HG02678 (cell line): ENCODE results near the gene EGR4.

ENCODE experiments used
- ATAC-seq: cut with Tn5 transposase; IDR thresholded peaks from one replicate; pipeline ENCODE4 v1.9.1; 2021; ENCODE audit warnings: mild to moderate bottlenecking, moderate library complexity; ENCODE audit not compliant: unreplicated experiment

Gene EGR4

DNA sequence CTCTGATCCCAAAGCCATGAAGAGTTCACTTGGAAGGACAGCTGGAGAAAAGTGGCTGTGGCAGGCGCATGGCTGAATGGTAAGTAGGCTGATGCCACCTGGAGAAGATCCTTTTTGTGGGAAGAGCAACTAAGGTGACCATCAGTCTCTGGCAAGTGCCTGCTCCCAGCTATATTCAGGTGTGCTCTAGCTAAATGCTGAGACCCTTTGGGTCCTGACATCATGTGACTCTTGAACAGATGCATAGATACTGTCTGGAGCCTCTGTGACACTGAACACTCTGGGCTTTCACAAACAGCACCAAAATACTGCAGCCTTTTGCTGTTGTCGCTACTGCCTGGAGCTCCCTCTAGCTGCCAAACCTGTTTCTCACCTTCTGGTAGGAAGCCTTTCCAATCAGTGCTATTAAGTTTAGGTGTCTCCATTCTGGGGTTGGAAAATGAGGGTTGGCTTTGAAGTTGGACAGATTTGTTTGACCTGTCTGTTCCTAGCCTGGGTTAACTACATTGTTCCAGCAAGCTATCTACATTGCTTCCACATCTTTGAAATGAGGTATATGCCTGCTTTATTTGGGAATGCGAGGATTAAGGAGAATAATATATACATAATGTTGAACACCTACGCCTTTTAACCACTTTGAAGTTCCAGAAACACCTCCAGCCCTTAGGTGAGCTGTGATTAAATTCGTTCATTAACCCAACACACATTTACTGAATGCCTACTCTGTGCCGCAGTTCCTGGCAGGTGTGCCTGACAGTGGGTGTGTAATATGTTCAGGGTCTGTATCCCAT lies 3.1 kb downstream of the EGR4 start:
- no peak for ATAC-seq

DNA sequence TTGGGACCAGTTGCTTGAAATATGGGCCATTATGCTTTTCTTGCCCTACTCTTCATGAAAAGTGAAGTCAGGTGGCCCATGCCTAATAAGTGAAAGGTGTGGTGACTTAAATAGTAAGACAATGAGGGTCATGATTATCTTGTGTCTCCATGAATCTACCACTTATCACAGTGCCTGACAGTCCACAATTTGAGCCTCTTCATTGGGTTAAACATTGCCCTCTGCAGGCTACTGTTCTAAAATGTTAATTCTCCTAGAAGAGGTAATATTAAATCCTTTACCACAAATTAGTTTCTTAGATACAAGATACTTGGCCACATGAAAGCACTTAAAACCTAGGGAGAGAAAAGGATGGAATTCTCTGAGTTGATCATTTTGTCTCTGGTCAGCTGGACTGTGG lies 4.0 kb downstream of the EGR4 start:
- no peak for ATAC-seq

DNA sequence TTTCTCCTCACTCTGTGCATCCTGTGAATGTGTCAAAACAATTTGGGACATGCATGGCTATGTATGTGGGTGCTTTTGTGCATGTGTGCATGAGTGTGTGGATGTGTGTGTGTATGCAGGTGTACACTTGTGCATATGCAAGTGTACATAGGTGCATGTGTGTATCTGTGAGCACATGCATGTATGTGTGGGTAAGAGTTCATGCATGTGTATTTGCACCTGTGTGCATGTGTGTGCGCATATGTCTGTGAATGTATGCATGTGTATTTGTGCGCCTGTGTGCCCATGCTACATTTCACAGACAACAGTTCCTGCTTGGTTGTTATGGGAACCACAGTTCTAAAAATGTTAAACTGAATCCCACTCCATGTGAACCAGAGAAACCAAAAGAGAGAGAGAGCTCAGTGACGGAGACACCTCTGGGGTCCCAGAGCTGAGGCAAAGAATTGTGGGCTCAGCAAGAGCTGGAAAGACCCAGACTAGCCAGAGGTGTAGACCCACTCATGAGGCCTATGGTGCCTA lies 7.2 kb downstream of the EGR4 start:
- ATAC-seq, result no peak

DNA sequence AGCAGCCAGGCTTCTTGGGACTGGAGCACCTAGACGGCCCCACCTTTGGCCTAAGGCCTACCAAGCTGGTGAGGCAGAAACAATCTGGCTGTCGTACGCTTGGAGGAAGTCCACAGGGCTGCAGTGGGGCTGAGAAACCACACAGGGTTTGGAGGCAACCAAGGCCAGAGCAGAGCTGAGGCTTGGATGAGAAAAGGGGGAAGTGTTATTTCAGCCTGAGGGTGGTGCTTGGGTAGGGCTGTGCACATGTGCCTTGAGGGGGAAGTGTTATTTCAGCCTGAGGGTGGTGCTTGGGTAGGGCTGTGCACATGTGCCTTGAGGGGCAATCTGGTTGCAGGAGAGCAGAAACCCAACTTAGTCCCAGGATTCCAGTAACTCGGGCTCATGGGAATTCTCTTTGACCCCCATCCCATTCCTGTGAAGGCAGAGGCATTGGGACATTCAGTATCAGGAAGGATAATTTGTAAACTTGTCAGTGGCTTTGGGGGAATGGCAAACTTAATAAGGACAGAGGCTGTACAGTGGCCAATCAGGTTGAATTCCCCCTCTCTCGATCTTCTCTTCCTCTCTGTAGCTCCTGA lies 8.1 kb downstream of the EGR4 start:
- peak; percentile 36 for ATAC-seq

DNA sequence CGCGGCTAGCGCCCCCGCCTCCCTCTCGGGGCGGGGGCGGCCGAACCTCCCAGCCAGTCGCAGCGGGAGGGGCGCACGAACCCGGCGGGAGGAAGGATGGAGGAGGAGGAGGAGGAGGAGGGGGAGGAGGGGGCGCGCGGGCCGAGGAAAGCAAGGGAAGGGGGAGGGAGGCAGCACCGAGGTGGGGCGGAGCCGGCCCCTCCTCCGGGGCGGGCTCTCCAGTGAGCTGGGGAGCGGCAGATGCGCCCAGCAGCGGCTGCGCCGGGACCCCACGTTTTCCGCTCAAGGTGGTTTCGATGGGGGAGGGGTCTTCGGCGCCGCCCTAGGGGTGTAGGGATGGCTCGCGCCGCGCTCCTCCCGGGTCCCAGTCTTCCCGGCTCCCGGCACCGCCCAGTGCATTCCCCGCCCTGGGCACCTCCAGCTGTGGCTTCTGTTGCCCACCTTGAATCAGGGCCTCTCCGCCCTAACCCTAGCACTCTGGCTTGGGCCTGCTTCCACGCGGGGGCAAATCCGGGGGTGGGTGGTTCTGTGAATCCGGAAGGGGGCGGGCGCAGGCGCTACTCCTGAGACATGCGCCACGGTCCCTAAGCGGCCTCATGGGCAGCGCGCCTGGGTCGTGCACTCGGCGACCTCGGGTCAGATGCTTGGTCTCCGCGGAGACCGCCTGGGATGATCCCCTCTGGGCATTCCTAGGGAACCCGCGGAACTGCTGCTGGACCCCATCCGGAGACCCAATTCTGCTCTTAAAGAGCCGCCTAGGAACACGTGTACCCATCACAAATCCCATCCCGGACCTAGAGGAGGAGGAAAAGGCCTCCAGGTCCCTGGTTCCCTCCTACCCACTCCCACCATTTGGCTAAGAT lies 8.8 kb downstream of the EGR4 start, which contains the start of gene FBXO41:
TSS of gene FBXO41 (minus strand) at position 183 of the 863 bp plus-strand sequence. CDS start 14,848 bp downstream, outside the sequence.
- peak; percentile 75 for ATAC-seq

DNA sequence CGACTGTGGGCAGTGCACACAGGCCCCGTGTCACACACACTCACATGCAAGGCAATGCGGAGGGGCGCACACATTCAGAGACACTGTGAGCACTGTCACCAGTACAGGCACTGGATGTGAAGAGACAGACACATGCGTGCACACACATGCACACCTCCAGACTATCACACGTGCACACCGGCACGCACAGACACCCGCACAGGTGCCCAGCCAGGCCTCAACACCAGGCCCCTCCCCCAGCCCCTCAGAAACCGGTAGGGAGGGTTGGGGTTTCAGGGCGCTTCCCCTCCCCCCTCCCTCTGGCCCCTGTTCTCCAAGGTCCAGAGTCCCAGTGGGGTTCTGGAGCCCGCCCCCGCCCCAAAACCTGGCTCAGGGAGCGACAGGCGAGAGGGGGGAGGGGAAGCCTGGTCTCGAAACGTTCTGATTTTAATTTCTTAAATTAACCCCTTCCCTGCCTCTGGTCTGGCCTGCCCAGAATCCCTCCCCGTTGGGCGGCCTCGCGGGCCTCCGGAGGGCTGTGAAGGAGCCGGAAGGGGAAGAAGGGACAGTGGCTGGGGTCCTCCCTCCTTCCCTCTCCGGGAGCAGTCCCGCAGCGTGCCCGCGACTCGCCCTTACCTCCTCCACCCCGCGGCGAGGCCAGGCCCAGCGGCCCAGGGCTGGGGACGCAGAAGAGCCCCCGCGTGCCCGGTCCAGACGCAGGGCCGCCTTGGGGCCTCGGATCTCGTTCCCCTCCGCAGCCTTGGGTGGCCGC lies 9.6 kb downstream of the EGR4 start:
- ATAC-seq, result peak; percentile 25

DNA sequence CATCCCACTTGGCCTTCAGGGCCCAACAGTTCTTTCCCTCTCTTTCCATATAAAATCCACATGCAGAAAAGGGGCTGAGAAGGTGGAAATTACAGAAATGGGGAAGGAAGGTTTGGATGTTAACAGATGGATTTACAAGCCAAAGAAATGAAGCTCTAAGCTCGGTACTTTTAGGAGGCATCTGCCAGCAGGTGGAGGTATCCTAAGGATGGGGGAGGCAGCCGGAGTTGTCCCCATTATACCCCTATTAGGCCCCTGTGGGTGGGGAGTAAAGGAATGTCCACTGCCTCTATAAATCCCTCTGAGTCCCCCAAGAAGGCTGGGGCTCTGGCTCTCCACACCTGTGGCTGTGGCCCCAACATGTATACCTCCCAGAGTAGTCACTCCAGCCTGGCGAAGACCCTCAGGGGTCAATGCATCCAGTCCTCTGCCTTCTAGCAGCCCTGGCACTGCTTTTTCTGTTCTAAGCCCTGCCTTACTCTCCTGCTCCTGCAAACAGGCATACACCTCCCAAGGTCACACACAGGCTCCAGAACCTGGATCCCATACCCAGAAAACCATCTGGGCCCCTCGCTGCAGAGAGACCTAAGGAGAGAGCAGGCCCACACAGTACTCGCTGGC lies 10.3 kb downstream of the EGR4 start:
- no peak for ATAC-seq

DNA sequence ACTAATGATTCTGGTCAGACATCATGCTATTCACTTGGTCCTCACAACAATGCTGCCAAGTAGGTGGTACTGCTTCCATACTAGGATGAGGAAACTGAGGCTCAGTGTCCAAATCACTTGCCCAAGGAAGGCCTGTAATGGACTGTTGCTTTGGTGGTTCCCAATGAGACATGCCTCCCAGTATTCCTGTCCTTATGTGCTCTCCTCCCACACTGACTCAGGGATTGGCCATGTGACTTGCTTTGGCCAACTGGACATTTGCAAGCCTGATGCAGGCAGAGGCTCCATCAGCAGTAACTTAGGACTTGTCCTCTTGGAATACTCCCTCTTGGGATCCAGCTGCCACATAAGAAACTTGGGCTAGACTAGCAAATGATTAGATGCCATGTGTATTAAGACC lies 12.1 kb downstream of the EGR4 start:
- no peak for ATAC-seq

DNA sequence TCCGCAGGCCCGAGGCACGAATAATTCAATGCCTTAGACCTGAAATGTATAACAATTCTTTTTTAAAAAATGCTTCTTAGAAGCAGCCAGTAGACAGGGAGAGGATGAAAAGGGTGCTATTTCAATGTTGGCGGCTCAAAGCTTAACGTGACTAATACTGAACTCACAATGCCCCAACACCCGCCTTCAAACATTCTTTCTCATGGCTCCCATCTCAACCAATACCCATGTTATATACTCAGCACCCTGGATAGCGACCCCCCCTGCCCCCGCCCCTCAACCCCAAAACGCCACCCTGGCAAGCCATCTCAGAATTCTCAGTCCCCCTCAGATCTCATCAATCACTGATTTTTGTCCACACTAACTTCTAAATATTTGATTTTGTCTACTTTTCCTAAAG lies 13.5 kb downstream of the EGR4 start:
- ATAC-seq, result no peak

DNA sequence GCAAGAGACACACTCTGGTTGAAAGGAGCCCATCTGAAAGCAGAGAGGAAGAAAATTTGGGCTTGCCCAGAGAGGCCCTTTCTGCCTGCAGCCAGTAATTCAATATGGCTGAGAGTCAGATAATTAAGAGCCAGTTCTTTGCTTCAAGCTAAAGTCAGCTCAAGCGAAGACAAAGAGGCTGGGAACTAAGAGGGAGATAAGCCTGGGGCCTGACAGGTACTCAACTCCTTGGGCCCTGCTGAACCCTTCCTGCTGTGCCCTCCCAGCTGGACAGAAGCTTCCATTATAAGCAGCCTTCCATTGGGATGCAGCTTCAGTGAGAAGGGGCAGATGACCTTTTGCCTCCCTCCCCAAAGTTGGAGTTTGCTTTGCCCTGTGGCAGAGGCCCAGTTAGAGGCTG lies 21.1 kb downstream of the EGR4 start:
- no peak for ATAC-seq

DNA sequence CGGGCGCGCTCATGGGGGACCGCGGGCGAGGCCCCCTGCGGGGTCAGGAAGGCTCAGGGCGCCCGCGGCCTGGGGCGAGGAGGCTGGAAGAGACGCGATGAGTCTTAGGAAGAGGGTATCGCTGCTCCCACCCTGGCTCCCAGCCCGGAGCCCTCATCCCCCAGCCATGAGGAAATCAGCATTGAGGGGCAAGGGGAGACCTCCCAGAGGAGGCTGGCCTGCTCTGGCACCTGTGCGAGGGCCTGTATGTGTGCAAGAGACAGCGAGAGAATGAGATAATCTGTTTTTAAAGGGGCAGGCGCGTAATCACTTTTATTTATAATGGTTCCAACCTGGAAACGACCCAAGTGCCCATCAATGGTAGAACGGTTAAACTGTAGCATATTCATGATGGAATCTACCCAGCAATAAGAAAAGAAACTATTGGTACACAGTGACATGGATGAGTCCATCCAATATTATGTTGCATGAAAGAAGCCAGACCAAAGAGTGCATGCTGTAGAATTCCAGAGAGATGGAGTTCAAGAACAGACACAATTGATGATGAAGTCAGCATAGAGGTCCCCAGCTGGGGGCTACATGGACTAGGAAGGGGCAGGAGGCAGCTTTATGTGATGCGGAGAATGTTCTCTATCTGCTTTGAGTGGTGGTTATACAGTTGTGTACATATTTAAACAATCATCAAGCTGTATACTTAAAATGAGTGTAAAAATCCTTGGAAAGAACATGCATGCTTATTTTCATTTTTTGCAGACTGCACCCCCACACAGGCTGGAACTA lies 23.5 kb downstream of the EGR4 start:
- ATAC-seq, result no peak

DNA sequence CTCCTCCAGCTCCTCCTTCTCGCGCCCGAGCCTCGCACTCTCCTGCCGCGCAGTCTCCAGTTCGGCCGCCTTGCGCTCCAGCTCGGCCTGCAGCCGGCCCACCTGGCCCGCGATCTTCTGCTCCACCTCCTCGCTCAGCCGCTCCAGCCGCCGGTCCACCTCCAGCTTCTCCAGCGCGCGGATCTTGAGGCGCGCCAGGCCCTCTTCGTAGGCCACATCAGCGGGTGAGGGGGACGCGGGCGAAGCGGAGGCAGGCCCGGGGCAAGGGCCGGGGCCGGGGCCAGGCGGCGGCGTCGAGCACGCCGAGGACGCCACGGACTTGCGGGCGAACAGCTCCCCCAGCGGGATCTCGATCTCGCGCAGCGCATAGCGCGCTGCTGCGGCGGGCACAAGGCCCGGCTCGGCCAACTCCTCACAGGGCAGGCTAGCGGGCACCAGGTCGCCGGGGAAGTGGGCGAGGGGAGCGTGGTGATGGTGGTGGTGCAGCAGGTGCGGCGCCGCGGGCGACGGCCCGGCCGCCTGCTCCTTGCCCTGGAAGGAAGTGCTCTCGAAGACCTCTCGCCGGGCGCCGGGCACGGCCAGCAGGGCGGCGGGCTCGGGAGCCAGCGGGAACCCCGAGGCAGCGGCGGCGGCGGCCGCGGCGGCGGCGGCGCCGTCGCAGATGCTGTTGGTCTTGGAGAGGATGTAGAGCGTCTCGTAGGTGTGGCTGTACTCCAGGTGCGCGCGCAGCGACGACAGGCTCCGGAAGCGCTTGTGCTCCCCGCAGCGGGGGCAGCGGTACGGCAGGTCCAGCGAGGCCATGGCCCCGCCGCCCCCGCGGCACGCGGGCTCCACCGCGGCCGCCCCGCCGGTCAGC lies 24.3 kb downstream of the EGR4 start:
- peak; percentile 80 for ATAC-seq

DNA sequence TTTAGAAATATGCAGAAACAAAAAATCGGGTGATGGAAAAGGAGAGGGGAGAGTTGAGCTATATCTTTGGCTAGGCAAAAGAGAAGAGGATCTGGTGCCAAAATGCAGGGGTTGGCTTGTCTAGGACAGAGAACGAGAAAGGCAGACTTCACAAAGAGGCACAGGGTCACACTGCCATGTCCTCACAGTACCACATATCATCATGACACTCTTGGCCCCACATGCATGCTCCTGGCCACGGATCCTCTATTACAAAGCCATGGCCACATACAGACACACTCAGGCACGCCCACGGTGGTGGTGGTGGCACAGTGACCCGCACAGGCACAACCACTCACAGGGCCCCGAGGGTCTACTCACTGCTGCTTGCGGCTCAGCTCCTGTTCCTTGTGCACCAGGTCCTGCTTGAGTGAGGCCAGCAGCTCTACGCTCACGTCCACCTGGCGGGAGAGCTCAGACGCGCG lies 24.9 kb downstream of the EGR4 start:
- no peak for ATAC-seq

DNA sequence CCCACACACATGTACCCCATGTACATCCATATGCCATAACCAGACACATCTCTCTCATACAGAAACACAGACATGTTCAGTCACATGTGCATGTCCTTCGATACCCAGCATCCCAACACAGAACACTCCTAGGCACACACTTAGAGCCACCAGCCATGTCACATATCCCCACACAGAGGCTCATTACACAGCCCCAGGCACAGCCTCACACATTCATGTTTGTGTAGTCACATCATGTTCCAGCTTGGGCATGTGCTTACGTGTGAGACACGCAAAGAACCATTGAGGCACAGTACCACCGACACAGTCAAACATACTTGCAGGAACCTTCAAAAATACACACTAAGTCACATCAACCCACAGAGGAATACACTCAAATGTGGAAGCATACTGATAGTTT lies 26.3 kb downstream of the EGR4 start:
- no peak for ATAC-seq

DNA sequence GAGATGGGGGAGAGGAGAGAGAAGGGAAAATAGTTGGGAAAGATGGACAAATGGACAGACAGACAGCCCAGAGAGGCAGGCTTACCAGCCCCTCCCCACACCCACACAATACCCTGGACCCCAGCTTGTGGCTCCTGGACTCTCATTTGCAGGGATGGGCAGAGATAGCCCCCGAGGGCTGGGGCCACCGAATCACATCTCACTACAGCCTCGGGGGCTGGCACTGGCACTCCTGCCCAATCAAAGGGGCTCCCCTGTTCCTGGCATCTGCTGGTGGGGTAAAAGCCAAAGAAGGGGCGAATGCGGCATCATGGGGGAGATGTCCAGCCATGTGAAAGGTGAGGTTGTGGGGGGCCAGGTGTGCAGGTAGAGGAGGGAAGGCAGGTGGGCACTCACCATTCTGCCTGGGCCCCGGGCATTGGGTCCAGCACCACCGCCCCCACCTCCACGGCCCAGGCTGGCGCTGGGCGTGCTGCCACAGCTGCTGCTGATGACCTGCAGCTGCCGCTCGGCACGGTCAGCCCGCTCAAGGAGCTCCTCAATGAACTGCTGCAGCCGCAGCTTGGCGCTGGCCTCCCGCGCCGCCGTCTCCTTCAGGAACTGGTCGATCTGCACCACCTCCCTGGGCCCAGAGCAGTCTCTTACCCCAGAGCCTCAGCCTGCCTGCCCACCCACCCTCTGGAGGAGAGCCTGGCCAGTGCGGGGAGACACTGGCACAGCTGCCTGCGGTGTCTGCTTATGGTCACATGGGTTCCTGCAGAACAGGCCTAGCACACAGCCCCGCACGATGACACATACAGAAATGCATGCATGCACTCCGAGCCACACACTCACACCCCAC lies 27.1 kb downstream of the EGR4 start:
- no peak for ATAC-seq

DNA sequence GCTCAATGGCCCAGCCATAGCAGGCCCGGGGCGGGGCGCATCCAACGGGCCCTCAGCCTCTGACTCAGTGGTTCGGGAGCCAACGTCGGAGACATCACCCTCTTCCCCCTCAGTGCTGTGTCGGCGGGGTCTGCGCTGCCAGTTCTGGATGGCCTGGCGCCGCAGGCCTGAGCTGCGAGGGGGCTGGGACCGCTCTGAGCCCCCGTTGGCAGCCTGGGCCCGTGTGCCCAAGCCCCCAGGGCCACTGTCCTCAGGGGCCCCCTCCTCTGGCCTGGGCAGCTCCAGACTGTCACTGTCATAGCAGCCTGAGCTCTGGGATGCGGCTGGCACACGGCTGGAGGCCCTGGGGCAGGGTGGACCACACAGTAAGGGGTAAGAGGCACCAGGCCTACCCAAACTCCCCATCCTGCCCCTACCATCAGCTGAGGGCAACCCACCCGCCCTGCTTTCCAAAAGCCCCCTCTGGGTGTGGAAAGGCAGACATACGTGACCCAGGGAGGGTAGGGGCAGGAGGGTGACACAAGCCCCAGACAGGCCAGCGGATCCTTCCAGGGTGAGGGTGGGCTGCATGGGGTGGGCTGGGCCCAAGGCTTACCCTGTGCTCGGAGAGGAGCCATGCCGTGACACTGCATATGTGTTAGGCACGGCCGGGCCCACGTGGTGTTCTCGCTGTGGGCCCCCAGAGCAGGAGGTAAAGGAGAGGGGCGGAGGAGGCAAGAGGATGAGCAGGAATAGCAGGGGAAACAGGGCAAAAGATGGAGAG lies 27.9 kb downstream of the EGR4 start:
- no peak for ATAC-seq

DNA sequence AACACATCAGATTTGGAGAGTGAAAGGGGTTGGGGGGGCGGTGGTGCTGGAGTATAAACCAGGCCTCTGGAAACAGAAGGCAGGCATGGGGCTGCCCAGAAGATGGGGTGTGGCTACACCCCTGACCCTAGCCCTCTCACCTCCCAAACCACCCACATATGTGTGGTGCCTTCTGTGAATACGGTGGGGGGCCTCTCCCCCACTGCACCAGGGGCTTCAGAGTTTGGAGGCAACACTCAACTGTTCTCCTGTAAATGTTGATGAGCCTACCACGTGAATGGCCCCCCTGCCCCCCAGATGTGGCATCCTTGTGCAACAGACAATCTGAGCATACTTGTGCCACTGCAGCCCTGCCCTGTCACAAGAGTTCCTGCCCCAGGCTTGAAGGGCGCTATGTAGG lies 28.6 kb downstream of the EGR4 start:
- no peak for ATAC-seq
